GM13977 (cell line): ENCODE measurements around the gene MRPS18C.

ENCODE experiments used
- DNase-seq: peaks from one replicate; pipeline ENCODE4 v3.0.0; 2012; ENCODE audit warnings: low spot score
- in situ Hi-C: fragments of 300-500 bp; cut with MboI; formaldehyde crosslinking; loops from one replicate; pipeline ENCODE4 v1.12.0; 2022; ENCODE audit warnings: low sequenced_read_pairs, low pct_unique_long_range_greater_than_20kb, mixed read lengths, inconsistent platforms; ENCODE audit not compliant: unreplicated experiment
- TF ChIP-seq, protein P1 (sequence below): IDR thresholded peaks from 2 replicates; pipeline ENCODE4 v1.5.1; 2012; ENCODE audit warnings: mild to moderate bottlenecking, control low read depth; ENCODE audit not compliant: insufficient read depth; ENCODE audit errors: extremely low read depth, missing control alignments

MRPS18C gene

DNA sequence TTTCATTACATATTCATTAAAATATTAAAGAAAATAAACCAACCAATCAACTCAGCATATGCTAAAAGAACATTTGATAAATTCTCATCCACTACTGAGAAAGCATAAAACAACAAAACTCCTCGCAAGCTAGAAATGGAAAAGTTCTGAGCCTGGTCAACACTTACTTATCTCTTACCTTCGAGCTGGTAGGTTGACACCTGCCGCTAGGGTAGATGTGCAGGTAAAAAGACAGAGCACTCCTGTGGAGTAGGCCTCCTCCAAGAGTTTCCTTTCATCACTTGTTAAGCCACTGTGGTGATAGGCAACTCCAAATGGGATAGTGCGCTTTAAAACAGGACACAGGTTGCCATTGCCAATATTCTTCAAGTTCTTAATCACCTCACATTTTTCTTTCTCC, 19.2 kb upstream of the MRPS18C start:
- no peak for DNase-seq
- in situ Hi-C loops, result no loop called here
- TF ChIP-seq, protein P1, sequence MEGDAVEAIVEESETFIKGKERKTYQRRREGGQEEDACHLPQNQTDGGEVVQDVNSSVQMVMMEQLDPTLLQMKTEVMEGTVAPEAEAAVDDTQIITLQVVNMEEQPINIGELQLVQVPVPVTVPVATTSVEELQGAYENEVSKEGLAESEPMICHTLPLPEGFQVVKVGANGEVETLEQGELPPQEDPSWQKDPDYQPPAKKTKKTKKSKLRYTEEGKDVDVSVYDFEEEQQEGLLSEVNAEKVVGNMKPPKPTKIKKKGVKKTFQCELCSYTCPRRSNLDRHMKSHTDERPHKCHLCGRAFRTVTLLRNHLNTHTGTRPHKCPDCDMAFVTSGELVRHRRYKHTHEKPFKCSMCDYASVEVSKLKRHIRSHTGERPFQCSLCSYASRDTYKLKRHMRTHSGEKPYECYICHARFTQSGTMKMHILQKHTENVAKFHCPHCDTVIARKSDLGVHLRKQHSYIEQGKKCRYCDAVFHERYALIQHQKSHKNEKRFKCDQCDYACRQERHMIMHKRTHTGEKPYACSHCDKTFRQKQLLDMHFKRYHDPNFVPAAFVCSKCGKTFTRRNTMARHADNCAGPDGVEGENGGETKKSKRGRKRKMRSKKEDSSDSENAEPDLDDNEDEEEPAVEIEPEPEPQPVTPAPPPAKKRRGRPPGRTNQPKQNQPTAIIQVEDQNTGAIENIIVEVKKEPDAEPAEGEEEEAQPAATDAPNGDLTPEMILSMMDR, result no peak

DNA sequence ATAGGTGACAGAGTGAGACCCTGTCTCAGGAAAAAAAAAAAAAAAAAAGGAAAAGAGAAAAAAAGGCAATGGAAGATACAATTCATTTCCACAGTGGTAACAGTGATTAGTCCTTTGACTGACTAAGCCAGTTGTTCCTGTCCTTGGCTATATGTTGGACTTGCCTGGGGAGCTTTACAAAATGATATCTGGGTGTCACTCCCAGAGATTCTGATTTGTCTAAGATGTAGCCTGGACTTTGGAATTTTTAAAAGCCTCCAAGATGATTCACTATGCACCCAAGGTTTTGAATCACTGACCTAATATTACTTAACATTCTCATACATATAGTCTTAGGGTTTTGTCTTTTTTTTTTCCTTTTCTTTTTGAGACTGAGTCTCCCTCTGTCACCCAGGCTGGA, 17.1 kb upstream of the MRPS18C start:
- TF ChIP-seq, protein P1, result no peak
- in situ Hi-C loops, result no loop called here
- DNase-seq, result no peak

DNA sequence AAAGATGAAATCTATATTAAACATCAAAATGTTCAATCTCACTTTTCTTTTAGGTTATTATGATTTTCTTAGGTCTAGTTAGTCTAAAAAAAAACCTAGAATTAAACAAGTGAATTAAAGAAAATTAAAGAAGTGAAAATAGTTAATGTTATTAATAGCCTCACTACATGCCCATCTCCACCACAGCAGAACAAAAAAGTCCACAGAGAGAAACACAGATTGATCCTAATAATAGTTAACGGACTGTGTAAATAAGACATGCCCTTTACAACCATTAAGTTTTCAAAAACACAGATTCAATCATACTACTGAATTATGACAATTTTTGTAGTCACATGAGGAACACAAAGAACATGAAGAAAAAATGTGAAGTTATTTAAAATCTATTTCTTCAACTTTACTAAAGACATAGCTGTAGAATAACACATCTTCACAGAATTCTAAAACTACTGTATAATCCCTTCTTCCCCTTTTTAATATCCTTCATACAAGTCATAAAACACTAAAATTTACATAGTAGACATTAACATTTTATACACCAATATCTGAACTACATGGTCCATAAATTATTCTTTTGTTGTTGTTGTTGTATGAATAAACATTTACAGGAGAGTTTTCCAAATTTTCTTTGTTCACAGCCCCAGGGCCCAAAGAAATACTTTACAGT, 15.6 kb upstream of the MRPS18C start:
- TF ChIP-seq, protein P1, result no peak
- in situ Hi-C loops, result no loop called here
- DNase-seq, result no peak

DNA sequence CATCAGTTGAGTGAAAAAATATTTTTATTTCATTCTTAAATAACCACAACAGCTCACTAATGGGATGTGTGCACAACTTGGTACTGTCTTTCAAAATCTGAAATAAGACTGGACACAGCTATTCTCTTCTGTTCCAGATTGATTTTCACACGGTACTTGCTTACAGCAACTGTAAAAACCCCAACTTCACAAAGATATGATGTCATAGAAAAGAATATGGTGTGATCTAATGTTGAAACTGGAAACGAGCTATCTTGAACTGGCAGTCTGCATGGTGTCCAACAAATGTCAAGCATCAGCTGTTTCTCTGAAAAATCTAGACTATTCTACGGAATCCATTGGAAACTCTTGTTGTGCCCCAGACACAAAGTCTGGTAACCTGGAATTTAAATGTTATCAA, 15.0 kb upstream of the MRPS18C start:
- in situ Hi-C loops, result no loop called here
- peak; percentile 39 for DNase-seq
- TF ChIP-seq, protein P1, result no peak

DNA sequence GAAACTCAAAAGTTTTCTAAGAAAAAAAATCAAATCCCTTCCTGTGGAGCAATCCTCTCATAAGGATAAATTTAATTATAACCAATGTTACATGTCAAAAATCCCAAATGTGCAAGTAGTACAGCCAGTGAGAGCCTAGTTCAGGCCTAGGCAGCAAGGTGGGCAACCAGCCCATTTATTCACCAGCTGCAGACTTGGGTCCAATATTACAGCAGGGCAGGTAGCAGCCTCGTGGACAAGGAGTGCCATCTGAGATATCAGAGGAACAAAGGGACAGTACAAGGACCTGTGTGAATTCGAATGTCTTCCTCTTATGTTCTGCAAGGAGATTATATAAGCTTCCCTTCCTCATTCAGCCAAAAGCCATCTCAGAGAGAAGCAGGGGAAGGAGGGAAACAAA, 6.8 kb upstream of the MRPS18C start:
- in situ Hi-C loops, result no loop called here
- DNase-seq, result no peak
- TF ChIP-seq, protein P1, result no peak

DNA sequence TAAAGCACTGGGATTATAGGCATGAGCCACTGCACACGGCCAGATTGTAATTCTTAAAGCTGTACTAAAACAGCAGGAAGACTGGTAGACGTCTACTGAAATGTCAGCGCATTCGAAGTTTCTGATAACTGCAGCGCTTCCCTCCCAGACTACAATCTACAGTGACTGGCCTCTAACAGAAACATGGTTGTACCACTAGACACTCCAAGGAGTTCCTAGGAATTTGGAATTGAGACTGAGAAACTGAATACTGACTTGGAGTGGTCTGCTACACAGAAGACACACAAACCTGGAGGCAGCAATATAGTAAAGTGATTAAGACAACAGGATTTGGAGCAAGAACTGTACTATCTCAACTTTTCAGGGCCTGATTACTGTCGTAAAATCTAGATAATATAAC, 1.2 kb upstream of the MRPS18C start:
- in situ Hi-C loops, result loop anchor here (25.0 kb wide), 1 partner anchor 392 kb away; no protein-coding TSS in a partner anchor
- no peak for DNase-seq
- TF ChIP-seq, protein P1, result no peak
